Nephron progenitor cell (in vitro differentiated cells): Measurements from ENCODE around the gene GRIK3.

Experiments
- DNase-seq: peaks from one replicate; pipeline ENCODE4 v3.0.0; 2021
- H3K27ac Mint-ChIP-seq: 2 replicates; pipeline ENCODE4 v1.8.0; 2021; ENCODE audit warnings: mild to moderate bottlenecking, moderate library complexity, mixed read lengths
- H3K27me3 Mint-ChIP-seq: 2 replicates; pipeline ENCODE4 v1.8.0; 2021; ENCODE audit warnings: mild to moderate bottlenecking, low read depth, mixed read lengths; ENCODE audit not compliant: poor library complexity
- H3K36me3 Mint-ChIP-seq: 2 replicates; pipeline ENCODE4 v1.8.0; 2021; ENCODE audit warnings: low read depth, mixed read lengths
- H3K4me1 Mint-ChIP-seq: 2 replicates; pipeline ENCODE4 v1.8.0; 2021; ENCODE audit warnings: mixed read lengths
- H3K4me3 Mint-ChIP-seq: 2 replicates; pipeline ENCODE4 v1.8.0; 2021; ENCODE audit warnings: mild to moderate bottlenecking, moderate library complexity, mixed read lengths
- H3K9me3 Mint-ChIP-seq: 2 replicates; pipeline ENCODE4 v1.8.0; 2021; ENCODE audit warnings: mild to moderate bottlenecking, moderate library complexity, mixed read lengths
- CTCF ChIP-seq: fragments of 200-600 bp; sonication (generic); IDR thresholded peaks from 2 replicates; pipeline ENCODE4 v1.5.0; 2021; ENCODE audit warnings: antibody characterized with exemption

GRIK3 gene

GRCh38 chr1:36924282-36924811, 110.0 kb downstream of the GRIK3 start:
- H3K4me1 Mint-ChIP-seq: peaks cover 14% of the 10 kb centered on the region
- no peak overlapping the region for H3K27ac Mint-ChIP-seq
- no peaks in the 10 kb centered on the region for H3K36me3 Mint-ChIP-seq
- no peak overlapping the region for H3K4me3 Mint-ChIP-seq
- no peaks in the 10 kb centered on the region for H3K9me3 Mint-ChIP-seq
- TF ChIP-seq CTCF: no peak
- H3K27me3 Mint-ChIP-seq: peaks cover 8% of the 10 kb centered on the region
- DNase-seq: peak; percentile 98

GRCh38 chr1:36922593-36923426, 111.5 kb downstream of the GRIK3 start:
- DNase-seq: no peak
- H3K4me1 Mint-ChIP-seq: peaks cover 11% of the 10 kb centered on the region
- no peak for TF ChIP-seq CTCF
- no peak overlapping the region for H3K4me3 Mint-ChIP-seq
- H3K27ac Mint-ChIP-seq: no peak overlapping the region
- peaks cover 17% of the 10 kb centered on the region for H3K27me3 Mint-ChIP-seq
- H3K36me3 Mint-ChIP-seq: no peaks in the 10 kb centered on the region
- no peaks in the 10 kb centered on the region for H3K9me3 Mint-ChIP-seq

- peaks cover 1% of the 10 kb centered on the region for H3K9me3 Mint-ChIP-seq
- no peak for TF ChIP-seq CTCF
- no peak overlapping the region for H3K27ac Mint-ChIP-seq
- H3K27me3 Mint-ChIP-seq: peaks cover 17% of the 10 kb centered on the region
- no peaks in the 10 kb centered on the region for H3K36me3 Mint-ChIP-seq
- H3K4me3 Mint-ChIP-seq: no peak overlapping the region
- H3K4me1 Mint-ChIP-seq: peaks cover 8% of the 10 kb centered on the region
- no peak for DNase-seq
Measured at GRCh38 chr1:36922071-36922470, 112.2 kb downstream of the GRIK3 start.

- TF ChIP-seq CTCF: no peak
- H3K4me1 Mint-ChIP-seq: peaks cover 8% of the 10 kb centered on the region
- H3K9me3 Mint-ChIP-seq: peaks cover 13% of the 10 kb centered on the region
Measured at GRCh38 chr1:36920801-36921405, 113.4 kb downstream of the GRIK3 start.

GRCh38 chr1:36920371-36920770, 113.9 kb downstream of the GRIK3 start:
- Mint-ChIP-seq H3K27ac (no peak overlapping the region), H3K9me3 (peaks cover 18% of the 10 kb centered on the region), H3K36me3 (no peaks in the 10 kb centered on the region), H3K4me1 (peaks cover 8% of the 10 kb centered on the region), H3K4me3 (no peak overlapping the region), H3K27me3 (peaks cover 21% of the 10 kb centered on the region)
- TF ChIP-seq CTCF: no peak
- no peak for DNase-seq

More at GRCh38 chr1:36920801-36921405, 113.4 kb downstream of the GRIK3 start:
- H3K36me3 Mint-ChIP-seq: no peaks in the 10 kb centered on the region
- no peak for DNase-seq
- H3K27me3 Mint-ChIP-seq: peaks cover 21% of the 10 kb centered on the region
- no peak overlapping the region for H3K27ac Mint-ChIP-seq
- no peak overlapping the region for H3K4me3 Mint-ChIP-seq
